IPS-18a (cell line): ENCODE data around the gene BCAS3.

Source experiments
- H3K27ac ChIP-seq: one replicate; pipeline ENCODE4 v1.5.1; 2013; ENCODE audit warnings: low read length
- H3K27me3 ChIP-seq: one replicate; pipeline ENCODE4 v1.6.1; 2013; ENCODE audit warnings: mild to moderate bottlenecking, low read length; ENCODE audit not compliant: control insufficient read depth, insufficient read depth
- H3K36me3 ChIP-seq: one replicate; pipeline ENCODE4 v1.6.1; 2013; ENCODE audit warnings: low read depth, low read length; ENCODE audit not compliant: control insufficient read depth
- H3K4me1 ChIP-seq: one replicate; pipeline ENCODE4 v1.6.1; 2013; ENCODE audit warnings: low read depth, low read length; ENCODE audit not compliant: control insufficient read depth
- H3K4me3 ChIP-seq: one replicate; pipeline ENCODE4 v1.5.1; 2013; ENCODE audit warnings: low read length
- H3K9ac ChIP-seq: one replicate; pipeline ENCODE4 v1.6.1; 2013; ENCODE audit warnings: mild to moderate bottlenecking, low read length, moderate library complexity
- H3K9me3 ChIP-seq: one replicate; pipeline ENCODE4 v1.6.1; 2013; ENCODE audit warnings: low read depth, low read length; ENCODE audit not compliant: control insufficient read depth

BCAS3 gene

DNA sequence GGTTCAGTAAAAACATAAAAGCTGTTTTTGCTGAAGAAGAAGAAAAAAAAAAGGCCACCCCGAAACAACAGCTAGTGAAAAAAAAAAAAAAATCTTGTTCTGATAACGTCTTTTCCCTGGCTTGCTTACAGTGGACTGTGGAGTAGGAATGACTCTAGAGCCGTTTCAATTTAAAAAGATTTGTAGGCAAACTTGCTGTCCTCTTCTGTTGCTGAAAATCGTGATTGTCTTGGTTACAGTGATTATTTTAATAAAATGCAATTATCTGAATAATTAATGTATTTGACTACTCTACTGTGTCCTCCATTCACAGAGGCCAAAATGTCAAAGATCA is 531.4 kb downstream of the BCAS3 start:
- no peaks in the 10 kb centered on the region for H3K9me3 ChIP-seq
- H3K27ac ChIP-seq = no peak overlapping the region
- H3K36me3 ChIP-seq = no peaks in the 10 kb centered on the region
- no peaks in the 10 kb centered on the region for H3K27me3 ChIP-seq
- no peak overlapping the region for H3K4me3 ChIP-seq
- H3K9ac ChIP-seq = no peak overlapping the region
- peaks cover 21% of the 10 kb centered on the region for H3K4me1 ChIP-seq

DNA sequence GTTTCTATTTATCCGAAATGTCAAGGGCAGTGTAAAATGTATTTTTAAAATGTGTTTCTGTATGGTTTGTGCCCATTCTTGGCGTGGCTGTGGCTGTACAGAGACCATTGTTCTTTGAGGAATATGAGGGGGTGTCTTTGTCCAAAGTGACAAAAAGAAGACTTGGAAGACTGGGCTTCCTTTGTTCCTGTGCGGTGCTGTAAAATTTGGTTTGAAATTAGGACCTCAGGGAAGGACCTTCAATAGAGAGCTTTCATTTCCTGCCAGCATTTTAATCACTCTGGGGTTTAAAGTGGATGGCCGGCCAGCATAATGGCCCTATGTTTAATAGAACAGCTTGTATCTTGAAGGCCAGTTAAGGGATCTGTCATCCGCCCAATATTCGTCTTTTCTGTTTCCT is 531.9 kb downstream of the BCAS3 start:
- H3K36me3 ChIP-seq = no peaks in the 10 kb centered on the region
- H3K9me3 ChIP-seq = no peaks in the 10 kb centered on the region
- H3K4me3 ChIP-seq = no peak overlapping the region
- H3K27me3 ChIP-seq = no peaks in the 10 kb centered on the region
- no peak overlapping the region for H3K27ac ChIP-seq
- no peak overlapping the region for H3K9ac ChIP-seq
- peaks cover 20% of the 10 kb centered on the region for H3K4me1 ChIP-seq

DNA sequence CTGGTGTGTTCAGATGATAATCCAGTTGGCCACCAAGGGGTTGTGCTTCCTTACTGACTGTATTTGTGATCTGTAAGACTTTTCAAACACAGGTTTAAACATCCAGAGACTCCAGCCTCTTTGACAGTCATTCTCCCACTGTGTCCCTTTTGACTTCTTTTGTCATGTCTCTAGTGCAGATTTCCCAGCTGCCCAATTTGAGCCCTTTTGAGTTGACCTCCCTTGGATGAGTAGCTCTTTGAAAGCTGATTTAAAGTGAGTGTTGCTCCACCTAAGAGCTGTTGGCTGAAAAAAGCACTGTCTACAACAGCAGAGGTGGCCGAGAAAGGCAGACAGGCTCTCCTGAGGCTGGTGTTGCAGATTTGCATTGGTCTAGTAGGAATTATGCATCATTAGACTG is 533.6 kb downstream of the BCAS3 start:
- H3K27ac ChIP-seq = no peak overlapping the region
- no peaks in the 10 kb centered on the region for H3K27me3 ChIP-seq
- H3K9ac ChIP-seq = no peak overlapping the region
- H3K36me3 ChIP-seq = no peaks in the 10 kb centered on the region
- H3K4me3 ChIP-seq = no peak overlapping the region
- no peaks in the 10 kb centered on the region for H3K9me3 ChIP-seq
- peaks cover 20% of the 10 kb centered on the region for H3K4me1 ChIP-seq

DNA sequence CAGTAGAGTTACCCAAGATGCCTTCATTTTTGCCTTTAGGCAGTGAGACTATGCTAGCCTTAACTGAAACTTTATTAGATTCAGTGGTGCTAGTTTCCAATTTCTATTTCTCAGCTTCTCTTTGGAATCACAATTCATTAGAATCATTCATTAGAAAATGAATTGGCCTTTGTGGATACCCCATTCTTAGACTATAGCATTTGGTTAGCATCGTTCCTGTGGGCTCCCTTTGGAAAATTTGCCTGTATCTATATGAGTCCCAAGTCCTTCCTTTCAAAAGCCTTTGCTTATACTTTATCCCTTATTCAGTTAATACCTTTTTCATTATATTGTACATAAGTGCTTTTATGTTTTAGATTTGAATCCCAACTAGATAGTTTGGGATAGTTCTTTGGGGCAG is 535.0 kb downstream of the BCAS3 start:
- no peaks in the 10 kb centered on the region for H3K36me3 ChIP-seq
- no peak overlapping the region for H3K9ac ChIP-seq
- H3K9me3 ChIP-seq = no peaks in the 10 kb centered on the region
- no peak overlapping the region for H3K27ac ChIP-seq
- H3K4me1 ChIP-seq = peaks cover 20% of the 10 kb centered on the region
- H3K27me3 ChIP-seq = no peaks in the 10 kb centered on the region
- no peak overlapping the region for H3K4me3 ChIP-seq

DNA sequence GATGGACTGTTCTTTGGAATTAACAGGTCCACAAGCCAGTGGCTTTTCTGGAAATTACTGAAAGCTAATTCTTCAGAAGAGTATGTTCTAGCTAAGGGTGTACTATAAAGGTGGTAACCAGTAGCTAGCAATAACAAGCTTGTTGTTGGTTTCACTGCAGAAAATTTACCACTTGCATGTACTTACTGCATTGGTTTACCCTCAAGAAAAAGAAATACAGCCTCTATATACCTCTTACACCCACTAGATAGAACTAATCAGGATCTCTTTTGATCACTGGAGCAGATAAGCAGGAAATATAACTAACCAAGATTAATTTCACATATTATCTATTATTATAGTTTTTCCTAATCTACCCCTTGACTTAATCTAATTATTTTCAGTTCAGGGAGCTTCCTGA is 537.1 kb downstream of the BCAS3 start:
- H3K9me3 ChIP-seq = no peaks in the 10 kb centered on the region
- H3K9ac ChIP-seq = no peak overlapping the region
- no peaks in the 10 kb centered on the region for H3K36me3 ChIP-seq
- peaks cover 9% of the 10 kb centered on the region for H3K4me1 ChIP-seq
- no peak overlapping the region for H3K27ac ChIP-seq
- H3K27me3 ChIP-seq = no peaks in the 10 kb centered on the region
- H3K4me3 ChIP-seq = no peak overlapping the region

DNA sequence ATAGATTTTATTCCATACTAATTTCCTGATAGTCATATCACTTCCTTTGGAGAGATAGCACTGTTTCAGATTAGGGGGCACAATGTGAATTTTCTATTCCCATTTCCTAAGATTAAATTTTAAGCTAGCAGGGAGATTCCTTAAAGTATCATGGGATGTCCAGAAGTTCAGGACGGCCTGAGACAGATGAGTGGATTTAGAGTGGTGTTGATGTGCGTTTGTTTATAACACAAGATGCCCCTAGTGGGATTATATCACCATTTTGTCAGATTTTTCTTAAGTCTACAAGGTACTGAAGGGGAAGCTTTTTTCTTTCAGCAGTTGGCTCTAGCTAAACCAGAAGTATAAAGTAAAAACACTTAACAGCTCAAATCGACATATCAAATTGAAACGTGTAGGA is 538.4 kb downstream of the BCAS3 start:
- Histone ChIP-seq H3K9me3 (no peaks in the 10 kb centered on the region), H3K27me3 (no peaks in the 10 kb centered on the region), H3K9ac (no peak overlapping the region), H3K27ac (no peak overlapping the region), H3K36me3 (no peaks in the 10 kb centered on the region), H3K4me1 (peaks cover 7% of the 10 kb centered on the region), H3K4me3 (no peak overlapping the region)

DNA sequence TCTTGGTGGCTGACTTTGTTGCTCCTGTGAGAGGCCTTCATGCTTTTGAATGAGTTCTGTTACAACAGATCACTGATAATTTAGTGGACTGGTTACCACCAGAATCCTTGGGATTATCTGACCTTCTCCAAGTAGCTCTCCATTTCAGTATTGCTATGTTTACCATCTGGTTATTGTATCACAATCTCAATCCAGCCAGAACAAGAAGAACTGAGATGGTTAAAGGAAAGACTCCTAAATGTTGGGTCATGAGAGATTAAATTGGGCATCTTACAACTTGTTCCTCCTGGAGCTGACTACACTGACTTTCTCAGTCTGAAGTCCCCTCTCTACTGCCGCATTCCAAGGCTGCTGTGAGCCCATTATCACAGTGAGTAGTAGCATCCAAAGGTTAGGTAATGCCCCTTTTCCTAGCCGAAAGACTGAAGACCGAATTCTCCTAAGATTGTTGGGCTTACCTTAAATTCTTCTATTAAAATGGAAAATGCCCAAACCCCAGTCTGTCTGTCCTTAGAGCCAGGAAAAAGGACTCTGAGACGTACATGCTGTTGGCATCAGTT is 540.3 kb downstream of the BCAS3 start:
- Histone ChIP-seq H3K4me1 (no peaks in the 10 kb centered on the region), H3K9me3 (no peaks in the 10 kb centered on the region), H3K4me3 (no peak overlapping the region), H3K27ac (no peak overlapping the region), H3K9ac (no peak overlapping the region), H3K27me3 (no peaks in the 10 kb centered on the region), H3K36me3 (no peaks in the 10 kb centered on the region)

DNA sequence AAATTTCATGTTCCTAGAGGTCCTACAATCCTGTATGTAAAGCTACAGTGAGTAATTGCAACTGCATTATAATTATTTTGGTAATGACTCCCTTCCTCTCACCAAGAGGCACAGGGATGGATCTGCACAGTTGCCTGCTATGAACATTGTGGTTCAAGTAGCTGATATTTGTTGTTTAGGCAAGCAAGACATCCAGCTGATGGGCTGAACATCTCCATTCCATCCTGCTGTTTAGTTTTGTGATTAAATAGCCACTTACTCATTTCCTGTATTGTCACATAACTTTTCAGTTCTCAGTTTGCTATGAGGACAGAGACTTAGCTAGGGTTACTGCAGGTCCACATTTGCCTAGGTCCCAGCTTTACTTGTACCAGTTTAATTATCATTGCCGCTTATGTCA is 540.8 kb downstream of the BCAS3 start:
- no peak overlapping the region for H3K27ac ChIP-seq
- H3K9ac ChIP-seq = no peak overlapping the region
- no peaks in the 10 kb centered on the region for H3K27me3 ChIP-seq
- H3K4me3 ChIP-seq = no peak overlapping the region
- no peaks in the 10 kb centered on the region for H3K36me3 ChIP-seq
- no peaks in the 10 kb centered on the region for H3K9me3 ChIP-seq
- H3K4me1 ChIP-seq = no peaks in the 10 kb centered on the region

DNA sequence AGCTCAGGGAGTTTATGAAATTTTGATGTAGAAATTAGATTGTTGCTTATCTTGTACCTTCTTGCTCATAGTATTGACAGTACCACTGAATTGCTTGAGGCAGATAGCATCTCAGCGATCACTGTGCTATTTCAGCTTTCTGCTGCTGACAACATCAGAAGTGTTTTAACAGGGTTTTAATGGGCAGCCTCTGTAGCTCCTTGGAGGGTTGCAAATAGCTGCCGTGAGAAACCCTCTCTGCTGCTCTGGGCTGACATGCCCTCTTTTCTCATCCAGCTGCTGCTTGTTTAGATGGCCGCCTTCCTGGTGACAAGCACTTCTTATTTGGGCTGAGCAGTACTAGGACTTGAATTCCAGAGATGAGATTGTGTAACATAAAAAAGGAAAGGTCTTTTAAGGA is 541.8 kb downstream of the BCAS3 start:
- H3K36me3 ChIP-seq = no peaks in the 10 kb centered on the region
- no peak overlapping the region for H3K9ac ChIP-seq
- no peak overlapping the region for H3K4me3 ChIP-seq
- no peaks in the 10 kb centered on the region for H3K4me1 ChIP-seq
- H3K27ac ChIP-seq = no peak overlapping the region
- H3K9me3 ChIP-seq = no peaks in the 10 kb centered on the region
- no peaks in the 10 kb centered on the region for H3K27me3 ChIP-seq

DNA sequence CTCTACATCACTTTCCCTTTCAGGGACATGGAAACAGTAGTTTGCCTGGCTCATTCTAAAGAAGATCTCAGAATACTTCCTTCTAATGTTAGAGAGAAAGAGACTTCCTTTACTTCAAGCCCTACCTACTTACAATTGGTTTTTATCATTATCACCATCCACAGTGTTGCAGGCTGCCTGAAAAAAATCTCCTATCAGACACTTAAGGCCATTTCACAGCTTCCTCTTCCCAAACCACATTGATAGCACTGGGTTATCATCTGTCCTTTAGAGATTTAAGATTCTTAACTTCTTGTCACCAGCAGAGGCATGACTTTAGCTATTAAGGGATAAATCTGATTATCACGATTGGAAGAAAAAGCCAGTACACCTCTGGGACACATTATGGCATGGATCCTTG is 543.5 kb downstream of the BCAS3 start:
- Histone ChIP-seq H3K4me3 (no peak overlapping the region), H3K9me3 (no peaks in the 10 kb centered on the region), H3K36me3 (no peaks in the 10 kb centered on the region), H3K27ac (no peak overlapping the region), H3K9ac (no peak overlapping the region), H3K4me1 (no peaks in the 10 kb centered on the region), H3K27me3 (no peaks in the 10 kb centered on the region)

DNA sequence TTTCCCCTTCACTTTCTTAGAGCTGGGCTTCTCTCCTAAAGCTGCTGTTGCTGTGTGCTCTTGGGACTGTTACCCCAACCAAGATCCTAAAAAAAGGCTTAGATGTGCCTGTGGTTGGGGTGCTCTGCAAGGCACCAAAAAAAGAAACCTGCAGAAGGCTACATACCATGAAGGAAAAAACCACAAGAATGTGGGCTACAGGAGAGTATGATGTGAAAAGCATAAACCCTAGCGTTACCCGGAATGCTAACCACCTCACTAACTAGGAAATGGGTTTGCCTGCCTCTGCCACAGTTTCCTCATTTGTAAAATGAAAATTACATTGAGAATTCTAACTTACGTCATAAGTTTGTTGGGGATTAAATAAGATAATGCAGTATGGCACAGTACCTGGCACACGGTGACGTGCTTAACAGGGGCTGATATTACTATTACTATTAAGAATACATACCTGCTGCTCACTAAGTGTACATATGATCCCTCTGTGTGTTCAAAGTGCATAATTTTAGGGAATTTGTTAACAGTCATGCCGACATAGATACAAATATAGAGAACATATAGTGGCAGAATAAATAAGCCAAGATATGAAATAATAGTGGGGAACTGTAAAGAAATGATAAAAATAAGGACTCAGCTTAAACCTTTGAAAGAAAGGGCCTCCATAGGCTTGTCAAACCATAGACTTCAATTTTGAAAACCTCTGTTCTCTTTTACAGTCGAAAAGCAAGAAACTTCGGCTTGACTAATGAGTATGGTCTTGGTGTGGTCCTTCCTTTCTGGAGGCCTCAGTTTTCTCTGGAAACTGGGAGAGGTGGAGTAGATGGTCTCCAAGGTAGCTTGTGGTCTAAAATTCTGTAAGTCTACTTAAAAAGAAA is 544.2 kb downstream of the BCAS3 start:
- Histone ChIP-seq H3K36me3 (no peaks in the 10 kb centered on the region), H3K9me3 (no peaks in the 10 kb centered on the region), H3K9ac (no peak overlapping the region), H3K4me1 (no peaks in the 10 kb centered on the region), H3K27me3 (no peaks in the 10 kb centered on the region), H3K4me3 (no peak overlapping the region), H3K27ac (no peak overlapping the region)

DNA sequence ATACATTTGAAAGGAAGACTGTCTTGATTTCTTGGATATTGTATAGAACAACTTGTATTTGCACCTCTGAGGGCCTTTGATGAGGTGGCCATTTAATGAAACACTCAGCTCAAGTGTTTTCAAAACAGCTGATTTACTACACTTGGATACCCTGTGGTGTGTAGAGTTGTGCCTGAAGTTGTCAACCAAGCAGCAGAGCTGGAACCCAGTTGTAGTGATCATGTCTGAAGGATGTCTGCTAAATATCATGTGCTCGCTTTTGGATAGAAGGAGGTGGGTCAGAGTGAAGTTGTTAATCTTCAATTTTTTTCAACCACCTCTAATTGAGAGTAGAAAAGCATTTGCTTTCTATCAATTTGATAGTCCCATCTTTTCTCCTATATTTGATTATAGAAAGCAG is 546.1 kb downstream of the BCAS3 start:
- no peaks in the 10 kb centered on the region for H3K9me3 ChIP-seq
- H3K27ac ChIP-seq = no peak overlapping the region
- H3K36me3 ChIP-seq = no peaks in the 10 kb centered on the region
- H3K4me1 ChIP-seq = peaks cover 6% of the 10 kb centered on the region
- no peak overlapping the region for H3K9ac ChIP-seq
- no peak overlapping the region for H3K4me3 ChIP-seq
- H3K27me3 ChIP-seq = no peaks in the 10 kb centered on the region
